Urothelium cell line (cell line): ENCODE data around the gene STAG3.
A peak's percentile ranks its signal among the peaks of the same experiment; 100 is the strongest.

Experiments used
- DNase-seq: peaks from one replicate; pipeline ENCODE4 v3.0.0; 2011; ENCODE audit warnings: low spot score, mixed read lengths
- FAIRE-seq: peaks from 2 replicates; lab custom pipeline; 2011; peaks lifted over from hg19 to GRCh38; lab: Jason Lieb, UNC

The STAG3 gene

DNA sequence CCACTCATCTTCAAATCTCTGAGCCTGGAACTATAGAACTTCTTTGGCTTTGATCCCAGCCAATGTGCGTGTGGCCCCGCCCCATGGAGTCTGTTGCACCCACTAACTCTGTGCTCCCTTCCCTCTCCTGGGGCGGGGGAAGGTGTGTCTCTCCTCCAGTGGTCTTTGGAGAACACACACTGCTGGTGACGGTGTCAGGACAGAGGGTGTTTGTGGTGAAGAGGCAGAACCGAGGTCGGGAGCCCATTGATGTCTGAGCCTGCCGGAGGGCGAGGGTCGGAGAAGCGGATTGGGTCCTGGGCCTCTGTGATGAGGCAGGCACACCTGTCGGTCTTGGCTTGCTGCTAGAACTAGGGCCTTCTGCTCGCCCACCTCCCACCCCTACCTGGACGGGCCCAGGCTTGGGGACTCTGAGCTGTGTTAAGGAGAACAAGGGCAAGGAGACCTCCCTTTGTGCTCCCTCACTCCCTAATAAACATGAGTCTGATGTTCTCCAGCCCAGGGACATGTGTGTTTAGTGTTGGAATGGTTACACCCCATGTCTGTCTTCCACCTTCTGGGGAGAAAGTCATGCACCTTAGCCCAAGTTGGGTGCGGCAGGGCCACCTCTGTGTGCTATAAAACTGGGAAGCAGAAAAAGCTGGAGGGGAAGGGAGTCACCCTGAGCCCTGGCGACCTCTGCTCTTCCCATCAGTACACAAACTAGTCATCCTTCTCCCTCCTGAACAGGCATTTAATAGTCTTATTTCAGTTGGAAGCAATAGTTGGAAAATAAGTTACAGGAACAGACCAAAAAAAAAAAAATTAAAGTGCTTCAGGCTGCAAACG lies 23.8 kb upstream of the STAG3 start:
- FAIRE-seq: no peak
- no peak for DNase-seq

DNA sequence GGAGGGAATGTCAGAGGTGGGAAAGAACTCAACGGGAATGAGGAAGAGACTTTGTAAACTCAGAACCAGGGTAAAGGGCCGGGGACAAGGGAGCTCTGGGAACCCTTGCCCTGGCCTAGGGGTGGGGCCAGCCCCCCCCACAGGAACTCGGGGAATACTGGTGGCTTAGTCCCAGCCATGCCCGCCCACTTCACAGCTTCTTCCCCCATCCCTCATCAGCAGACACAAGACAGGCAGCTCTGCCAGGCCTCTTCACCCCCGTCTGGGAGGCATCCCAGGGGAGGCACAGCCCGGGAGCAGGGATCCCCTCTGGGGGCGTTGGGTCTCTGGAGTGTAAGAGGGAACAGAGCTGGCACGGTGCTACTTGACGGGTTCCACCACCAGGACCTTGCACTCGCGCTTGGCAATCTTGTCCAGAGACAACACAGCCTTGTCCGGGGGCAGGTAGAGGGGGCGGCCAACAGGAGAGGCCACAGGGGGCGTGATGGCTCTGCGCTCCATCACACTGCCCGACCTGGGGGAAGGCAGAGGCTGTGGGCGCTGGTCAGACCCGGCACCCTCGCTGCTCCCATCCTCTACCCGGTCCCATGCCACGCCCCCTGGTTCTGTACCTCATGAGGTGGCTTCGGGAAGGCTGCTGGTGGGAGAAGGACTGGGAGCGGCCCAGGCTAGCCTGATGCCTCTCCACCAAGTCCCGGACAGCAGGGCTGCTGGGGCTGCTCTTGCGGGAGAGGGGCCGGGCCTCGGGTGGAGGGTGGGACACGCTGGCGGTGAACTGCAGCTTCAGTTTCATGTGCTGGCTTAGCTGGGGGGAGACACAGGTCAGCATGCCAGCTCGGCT lies 22.8 kb upstream of the STAG3 start:
- FAIRE-seq (no peak), DNase-seq (no peak)

DNA sequence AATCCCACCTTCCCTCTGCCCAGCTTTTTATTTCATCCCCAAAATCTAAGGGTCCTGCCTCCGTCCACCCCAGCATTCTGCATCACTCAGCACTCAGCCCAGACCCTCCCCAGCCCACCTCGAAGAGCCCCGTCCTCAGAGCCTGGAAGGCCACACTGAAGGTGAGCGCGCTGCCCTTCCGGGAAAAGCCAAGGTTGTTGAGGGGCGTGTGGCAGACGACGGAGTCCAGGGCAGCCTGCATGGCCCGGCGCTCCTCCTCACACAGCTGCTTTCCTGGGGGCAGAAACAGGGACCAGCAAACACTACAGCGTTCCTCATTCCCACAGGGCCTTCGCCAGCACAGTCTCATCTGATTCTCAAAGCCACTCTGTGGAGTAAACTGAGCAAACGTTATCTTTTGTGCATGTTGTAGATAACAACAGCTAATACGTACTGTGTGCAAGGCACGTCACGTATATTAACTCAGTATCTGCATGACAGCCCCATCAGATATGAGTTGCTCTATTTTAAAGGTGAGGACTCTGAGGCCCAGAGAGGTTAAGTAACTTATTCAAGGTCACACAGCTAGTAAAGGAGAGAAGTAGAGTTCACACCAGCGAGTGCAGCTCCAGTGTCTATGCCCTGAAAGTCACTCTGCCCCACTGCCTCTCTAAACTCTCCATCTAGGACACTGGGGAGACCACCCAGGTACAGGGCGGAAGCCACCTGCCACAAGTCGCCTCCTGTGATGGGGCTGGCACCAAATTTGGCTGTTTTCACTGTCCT lies 22.0 kb upstream of the STAG3 start:
- no peak for FAIRE-seq
- no peak for DNase-seq

DNA sequence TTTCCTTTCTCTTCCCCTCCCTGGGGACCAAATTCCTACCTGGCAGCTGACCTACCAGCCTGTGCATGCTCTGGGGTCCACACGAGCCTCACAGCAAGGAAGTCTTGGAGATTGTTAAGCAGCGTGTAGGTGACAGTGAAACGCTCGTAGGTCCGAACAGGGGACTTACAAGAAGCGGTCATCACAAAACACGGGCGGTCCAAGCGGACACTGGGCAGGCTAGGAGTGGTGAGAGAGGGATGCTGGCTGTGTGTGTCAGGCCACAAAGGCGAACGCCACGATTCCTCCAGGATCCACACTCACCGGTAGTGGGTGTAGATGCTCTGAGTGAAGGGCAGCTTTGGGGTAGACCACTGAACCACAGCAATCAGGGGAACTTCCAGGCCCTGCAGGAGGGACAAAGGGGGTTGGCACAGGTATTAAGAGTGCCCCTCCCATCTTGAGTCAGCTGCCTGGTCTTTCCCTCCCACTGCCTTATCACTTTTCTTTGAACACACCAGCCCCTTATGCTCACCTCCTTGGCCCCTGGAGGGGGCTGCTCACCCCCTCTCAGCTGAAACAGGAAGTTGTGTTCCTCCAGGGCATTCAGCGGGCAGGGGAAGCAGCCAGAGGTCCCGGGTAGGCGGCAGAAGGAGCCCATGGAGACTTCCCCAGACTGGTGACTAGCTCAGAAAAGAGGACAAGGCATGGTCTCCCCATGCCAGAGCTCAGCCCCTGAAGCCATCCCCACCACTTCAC lies 21.2 kb upstream of the STAG3 start:
- DNase-seq: no peak
- FAIRE-seq: no peak

DNA sequence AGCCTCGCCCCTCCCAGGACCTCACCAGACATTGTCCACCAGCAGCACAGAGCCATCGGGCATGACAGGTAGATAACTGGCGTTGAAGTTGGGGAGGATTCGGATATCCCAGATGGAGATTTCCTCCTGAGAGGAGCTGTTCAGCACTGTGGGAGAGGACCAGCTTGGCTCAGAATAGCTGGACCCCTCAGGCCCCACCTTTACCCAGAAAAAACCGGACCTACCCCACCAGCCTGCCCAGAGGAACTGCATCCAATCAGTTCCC lies 20.7 kb upstream of the STAG3 start:
- FAIRE-seq (no peak), DNase-seq (no peak)

DNA sequence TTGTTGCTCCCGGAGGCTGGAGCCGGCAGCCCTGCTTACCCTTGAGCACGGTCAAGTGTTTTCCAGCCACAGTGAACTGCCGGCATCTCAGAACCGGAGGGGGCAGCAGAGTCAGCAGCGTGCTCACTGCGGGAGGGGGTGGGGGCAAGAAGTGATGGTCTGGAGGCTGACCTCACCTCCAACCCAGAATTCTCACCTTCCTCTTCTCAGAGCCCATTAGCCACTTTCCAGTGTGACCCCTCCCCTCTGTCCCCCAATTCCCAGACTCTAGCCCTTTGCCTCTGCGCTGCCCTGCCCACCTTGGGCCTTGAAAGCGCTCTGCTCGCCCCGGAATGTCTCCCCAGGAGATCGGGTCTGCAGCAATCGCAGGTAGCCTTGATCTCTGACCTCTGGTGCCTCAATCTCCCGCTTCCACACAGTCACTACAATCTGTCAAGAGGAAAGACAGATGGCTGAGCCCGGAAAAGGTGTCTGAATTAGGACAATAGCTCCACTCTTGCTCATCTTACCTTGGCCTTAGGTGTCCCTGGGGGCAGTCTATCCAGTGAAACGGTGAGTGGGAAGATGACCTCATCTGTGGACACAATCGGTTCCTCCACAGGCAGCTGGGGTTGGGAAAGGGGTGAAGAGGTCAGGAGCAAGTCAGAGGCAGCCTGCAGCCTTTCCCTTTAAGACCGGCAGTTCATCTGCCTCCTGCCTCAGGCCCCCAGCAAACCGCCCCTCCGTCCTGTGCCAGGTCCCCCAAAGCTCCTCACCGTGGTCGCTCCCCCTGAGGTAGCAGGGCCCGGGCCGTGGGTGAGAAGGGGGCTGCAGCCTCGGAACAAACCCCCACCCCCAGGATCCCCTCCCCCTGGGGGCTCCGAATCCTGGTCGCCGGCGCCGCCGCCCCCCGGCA lies 20.1 kb upstream of the STAG3 start:
- DNase-seq (peak; percentile 70), FAIRE-seq (no peak)

DNA sequence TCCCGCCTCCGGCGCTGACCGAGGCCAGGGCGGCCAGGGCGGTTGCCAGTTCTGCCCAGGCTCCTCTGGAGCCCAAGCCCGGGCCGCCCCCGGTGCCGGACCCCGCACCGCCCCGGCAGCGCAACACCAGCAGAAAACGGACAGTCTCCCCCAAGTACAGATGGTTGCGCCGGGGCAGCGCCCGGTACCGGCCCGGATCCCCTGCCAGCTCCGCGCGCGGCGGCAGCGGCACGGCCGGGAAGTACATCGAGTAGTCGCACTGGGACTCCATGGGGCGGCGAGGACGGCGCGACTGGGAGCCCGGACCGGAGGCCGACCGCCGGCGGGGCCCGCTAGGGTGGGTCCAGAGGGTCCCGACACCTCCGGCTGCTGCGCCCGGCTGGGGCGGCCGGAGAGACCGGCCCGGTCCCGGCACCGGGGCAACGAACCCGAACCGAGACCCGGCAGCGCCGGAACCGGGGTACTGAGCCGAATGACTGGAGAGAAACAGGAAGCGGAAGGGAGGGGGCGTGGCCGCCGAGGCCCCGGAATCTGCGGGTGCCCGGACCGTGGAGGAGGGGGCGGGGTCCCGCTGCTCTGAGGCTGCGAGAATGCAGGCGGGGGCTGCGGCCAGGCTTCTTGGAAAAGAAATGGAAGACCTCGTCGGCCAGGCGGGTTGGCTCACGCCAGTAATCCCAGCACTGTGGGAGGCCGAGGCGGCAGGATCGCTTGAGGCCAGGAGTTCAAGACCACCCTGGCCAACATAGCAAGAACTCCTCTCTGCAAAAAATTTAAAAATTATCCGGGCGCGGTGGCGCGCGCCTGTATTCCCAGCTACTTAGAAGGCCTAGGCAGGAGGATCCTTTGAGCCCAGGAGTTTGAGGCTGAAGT lies 19.3 kb upstream of the STAG3 start, which contains the start of gene TRAPPC14:
TSS of gene TRAPPC14 (minus strand) at position 495 of the 870 bp plus-strand sequence. CDS start at position 271, 224 bp downstream.
- DNase-seq: peak; percentile 99
- no peak for FAIRE-seq

DNA sequence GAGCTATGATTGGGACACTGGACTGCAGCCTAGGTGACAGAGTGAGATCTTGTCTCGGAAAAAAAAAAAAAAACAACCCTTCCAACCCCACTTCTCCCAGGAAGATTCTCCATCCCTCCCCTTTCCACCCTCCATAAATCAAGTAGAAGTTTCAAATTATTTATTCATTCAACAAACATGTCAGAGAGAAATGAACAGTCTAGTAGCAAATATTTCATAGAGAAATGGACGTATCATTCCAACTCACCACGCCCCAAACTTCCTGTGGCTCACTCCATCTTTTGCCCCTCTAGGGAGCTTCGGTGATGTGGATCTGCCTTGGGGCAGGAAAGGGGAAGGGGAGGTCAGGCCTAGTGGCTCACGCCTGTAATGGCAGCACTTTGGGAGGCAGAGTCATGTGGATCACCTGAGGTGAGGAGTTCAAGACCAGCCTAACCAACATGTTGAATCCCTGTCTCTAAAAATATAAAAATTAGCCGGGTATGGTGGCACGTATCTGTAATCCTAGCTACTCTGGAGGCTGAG lies 18.6 kb upstream of the STAG3 start:
- DNase-seq (no peak), FAIRE-seq (no peak)

DNA sequence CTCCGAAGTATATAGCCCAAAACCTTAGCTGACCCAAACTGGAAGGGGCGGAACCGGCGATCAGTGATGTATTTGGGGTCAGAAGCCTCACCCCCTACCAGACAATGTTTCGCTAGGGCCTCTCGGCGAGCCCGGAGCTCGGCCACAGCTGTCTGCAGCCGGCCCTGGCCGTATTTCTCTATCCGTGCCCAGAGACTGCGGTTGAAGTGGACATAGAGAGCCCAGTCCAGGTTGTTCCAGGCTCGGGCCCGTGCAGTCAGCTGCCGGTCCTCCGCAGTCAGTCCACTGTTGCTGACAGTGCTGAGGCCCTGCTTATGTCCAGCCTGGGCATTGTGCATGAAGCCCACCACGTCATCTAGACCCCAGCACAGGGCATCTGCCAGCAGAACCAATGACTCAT lies 17.7 kb upstream of the STAG3 start:
- DNase-seq (no peak), FAIRE-seq (no peak)

DNA sequence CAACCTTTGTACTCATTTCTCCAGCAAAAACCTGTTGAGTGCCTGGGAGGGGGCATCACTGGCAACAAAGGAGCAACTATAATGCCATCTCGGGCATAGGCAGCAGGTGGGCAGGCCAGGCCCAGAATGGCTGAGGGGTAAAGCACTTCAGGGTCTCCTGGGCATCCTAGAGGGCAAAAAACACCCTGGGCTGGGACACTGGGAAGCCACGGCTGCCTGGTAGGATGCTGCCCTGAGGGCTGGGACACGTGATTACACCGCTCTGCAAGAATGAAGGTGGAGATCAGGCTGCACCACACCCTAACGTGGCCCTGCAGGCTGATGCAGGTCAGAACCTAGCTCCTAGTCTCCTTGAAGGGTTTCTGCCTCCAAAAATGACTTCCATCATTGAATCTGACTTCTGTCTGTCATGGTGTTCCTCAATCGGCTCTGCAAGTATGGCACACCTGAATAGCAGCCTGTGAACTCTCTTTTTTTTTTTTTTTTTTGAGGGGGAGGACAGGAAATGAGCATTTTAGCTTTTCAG lies 14.6 kb upstream of the STAG3 start:
- no peak for FAIRE-seq
- DNase-seq: peak; percentile 50

DNA sequence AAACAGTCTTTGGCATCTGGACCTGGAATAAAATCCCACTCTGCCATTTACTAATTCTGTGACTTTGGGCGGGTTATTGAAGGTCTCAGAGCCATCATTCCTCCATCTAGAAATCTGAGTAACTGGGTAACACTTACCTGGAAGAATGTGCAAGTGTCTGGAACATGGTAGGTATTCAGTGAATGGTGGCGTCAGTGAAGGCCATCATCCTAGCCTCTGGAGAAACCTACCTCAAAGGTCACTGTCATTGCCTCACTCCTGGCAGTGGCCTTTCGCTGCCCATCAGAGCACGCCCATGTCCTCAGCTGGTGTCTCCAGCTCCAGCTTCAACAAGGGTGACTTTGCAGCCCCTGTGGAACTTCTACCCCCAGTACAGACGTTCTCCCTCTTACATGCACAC lies 13.8 kb upstream of the STAG3 start:
- DNase-seq (no peak), FAIRE-seq (no peak)

DNA sequence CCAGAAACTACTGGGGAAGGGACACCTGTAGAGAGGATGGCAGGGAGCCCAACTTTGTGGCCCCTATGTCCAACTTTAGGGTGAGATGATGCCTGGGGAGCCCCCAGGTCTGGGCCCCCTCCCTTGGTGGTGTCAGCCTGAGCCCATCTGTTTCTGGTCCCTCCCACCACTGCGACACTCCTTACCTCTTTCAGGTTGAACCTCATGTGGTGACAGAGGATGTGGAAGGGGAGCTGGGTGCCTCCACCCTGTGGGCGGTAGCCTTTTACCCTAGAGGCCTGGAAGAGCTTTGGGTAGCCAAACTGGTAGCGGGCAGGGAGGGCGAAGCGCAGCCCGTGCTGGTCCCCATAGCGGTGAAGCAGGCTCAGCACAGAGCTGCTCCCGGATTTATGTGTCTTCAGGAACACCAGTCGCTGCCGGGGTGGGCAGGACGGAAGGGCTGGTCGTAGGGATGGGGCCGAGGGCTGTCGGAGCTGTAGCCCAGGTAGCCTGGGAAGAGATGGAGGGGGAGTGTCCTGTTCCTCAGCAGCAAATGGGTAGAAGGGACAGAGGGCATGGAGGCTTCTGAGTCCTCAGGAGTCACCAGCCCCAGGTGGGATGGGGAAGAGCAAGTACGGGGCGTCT lies 11.3 kb upstream of the STAG3 start:
- no peak for FAIRE-seq
- no peak for DNase-seq

DNA sequence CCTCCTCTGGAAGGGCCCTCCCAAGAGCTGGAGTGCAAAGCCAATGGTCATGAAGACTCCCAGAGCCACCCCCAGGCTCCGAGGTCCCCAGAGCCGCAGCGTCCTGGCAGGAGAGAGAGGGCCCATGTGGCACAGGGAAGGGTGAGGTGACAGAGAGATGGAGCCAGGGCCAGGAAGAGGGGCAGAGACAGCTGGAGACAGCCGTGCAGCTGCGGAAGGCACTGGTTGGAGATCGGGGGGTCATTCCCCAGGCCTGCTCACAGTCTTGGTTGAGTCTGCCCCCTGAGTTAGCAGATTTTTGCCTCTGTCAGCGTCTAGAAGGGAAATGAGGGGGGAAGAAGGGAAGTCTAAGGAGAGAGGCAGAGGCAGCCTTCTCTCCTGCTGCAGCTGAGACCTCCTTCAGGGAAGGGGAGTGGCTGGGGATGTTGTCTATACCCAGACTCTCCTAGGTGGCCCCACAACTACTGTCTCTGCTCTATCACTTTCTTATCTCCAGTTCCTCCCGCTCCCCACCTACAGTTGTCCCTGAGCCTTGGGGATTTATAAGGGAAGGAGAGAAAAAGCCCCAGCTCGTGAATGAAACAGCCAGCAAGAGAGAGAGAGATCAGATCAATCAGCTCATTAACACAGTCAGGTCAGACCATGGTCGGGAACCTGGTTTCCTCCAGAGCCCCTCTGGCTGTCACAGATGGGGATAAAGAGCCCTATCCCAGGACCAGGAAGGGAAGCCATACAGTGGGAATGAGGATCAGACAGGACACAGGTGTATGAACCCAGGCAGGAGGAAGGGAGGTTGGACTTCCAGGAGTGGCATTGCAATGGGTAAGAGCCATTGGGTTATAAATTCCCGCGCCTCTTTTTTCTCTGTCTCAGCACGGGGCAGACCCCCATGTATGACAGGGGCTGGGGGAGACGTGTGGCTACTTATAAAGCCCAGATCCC lies 10.5 kb upstream of the STAG3 start:
- FAIRE-seq (no peak), DNase-seq (no peak)

DNA sequence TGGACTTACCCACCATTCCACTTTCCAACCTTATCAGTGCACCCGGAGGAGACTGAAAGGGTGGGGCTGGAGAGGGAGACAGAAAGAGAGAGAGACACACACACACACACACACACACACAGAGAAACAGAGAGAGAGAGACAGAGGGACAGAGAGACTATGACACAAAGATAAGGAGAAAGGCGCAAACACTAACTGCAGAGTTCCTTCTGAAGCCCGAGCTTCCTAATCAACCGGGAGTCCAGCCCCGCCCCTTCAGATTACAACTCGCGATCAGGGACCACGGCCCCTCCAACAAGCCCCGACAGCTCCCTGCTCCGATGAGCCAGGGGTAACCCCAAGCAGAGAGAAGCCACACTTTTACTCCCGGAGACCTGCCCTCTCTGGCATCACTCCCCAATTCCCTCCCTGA lies 9.8 kb upstream of the STAG3 start:
- no peak for DNase-seq
- no peak for FAIRE-seq

DNA sequence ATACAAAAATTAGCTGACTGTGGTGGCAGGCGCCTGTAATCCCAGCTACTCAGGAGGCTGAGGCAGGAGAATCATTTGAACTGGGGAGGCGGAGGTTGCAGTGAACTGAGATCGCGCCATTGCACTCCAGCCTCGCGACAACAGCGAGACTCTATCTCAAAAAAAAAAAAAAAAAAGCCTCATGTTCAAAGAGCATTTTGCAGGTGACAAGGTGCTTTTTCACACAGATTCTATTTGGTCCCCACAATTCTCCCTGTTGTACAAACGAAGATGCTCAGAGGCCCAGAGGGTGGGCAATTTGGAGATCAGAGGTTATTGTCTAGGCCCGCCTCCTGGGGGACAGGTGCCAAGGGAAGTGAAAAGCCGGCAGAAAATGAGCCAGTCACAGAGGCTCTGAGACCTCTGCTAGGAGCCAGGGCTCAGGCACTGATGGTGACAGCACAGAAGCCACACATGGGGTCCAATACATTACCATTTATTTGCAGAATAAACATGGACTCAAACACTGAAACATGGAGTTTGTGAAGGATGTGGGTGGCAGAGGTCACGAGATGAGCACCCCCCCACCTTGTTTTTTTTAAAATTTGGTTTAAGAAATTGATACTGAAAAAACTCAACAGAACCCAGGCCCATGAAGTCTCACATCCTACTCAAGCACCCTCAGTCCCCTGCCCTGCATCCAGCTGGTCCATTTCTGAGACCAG lies 8.4 kb upstream of the STAG3 start:
- peak; percentile 13 for DNase-seq
- FAIRE-seq: no peak
